NCI-H1694 (cell line): ENCODE results near the gene THSD4.
"Not testable (repeated sequence)": the region's sequence is repeated elsewhere in the genome, so short reads cannot be mapped to it uniquely, and the experiment has no call there.

ENCODE experiments used
- DNase-seq: peaks from one replicate; lab custom pipeline; 2025; lab: John Stamatoyannopoulos, UW

THSD4 gene

GRCh38 chr15:71723344-71723743, 608.1 kb downstream of the THSD4 start:
- DNase-seq = no peak

GRCh38 chr15:71725207-71725955, 610.1 kb downstream of the THSD4 start:
- DNase-seq = not testable (repeated sequence)

DNA sequence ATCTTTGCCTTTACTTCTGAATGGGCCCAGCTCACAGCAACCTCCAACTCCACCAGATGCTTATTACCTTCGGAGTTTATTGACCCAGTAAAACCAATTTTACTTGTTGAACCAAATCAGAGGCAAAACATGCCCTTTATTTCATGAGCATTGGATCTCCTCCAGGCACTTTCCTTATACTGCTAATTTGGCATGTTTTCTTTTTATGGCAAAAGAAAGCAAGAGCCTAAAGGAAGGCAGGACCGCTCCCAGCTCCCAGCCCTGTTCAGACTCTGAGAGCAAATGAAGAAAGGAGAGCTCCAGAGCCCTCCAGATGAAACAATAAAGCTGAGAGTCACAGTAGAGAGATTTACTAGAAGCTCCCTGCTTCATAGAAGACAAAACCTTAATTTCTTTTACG, 613.6 kb downstream of the THSD4 start:
- no peak for DNase-seq

DNA sequence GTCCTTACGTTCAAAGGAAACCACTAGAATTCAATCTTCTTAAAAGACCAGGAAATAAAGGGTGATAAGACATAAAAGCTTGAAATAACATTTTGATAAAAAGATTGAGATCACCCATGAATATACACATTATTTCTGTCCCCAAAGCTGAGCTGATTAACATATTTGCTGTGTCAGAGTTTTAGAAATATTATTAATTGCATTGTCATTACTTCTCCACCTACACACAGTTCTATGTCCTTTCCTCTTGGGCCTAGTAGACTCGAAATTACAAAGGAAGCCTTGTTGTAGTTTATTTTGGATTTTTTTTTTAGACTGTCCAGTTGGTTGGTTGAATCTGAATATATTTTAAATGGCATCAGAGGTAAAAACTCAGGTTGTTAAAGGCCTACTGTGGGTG, 614.0 kb downstream of the THSD4 start:
- DNase-seq = no peak

DNA sequence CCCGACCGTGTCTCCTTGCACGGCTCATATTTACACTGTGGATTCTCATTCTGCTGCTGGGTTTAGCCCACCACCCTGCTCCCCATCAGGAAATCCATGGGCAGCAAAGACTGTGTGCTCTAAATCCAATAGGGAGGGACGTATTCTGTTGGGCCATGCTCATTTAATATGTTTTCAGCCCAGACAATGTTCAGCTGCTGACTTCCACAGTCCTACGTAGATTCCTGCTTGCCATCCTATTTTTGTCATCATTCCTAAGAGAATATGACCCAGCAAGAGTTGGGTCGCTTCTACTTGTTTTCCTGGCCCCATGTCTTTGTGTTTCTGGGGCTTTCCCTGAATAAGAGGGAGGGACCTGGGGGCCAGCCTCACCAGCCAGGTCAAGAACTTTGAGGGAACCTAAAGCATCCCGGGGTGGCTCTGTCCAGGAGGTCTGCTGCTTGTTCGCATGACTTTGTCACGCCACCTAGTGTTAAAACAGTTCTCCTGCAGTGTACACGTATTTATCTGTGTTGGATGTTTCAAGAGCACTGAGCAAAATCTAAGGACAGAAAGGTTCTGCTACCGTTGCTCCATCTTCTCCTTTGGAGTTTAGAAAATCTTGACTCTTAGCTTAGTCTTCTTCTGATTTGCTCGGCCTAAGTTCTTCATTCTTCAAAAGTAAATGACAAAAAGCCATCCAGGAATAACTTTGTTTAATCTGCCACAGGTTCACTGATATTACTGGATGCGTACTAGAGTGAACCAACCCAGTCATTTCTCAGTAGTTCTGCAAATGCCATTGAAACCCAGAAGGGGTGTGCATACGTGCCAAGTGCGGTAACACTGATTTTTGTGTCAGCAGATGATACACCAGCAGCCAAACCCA, 615.2 kb downstream of the THSD4 start:
- DNase-seq = peak; percentile 42

DNA sequence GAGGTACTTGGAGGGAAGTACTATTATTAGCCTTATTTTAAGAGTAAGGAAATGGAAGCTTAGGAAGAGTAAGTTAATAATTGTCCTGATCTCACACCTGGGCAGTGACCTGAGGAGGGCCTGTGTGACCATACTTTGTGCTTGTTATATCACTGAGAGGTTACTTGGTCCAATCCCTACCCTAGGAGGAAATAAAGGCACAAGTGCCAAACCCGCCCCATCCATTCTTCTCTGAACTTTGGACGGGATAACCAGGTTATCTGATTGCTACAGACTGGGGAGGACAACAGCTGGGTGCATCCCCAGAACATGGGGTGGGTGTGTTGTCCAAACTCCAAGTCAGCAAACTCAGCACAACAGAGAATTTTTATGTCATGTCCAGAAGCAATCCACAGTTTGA, 617.4 kb downstream of the THSD4 start:
- no peak for DNase-seq

GRCh38 chr15:71733122-71733521, 617.9 kb downstream of the THSD4 start:
- DNase-seq = no peak

- no peak for DNase-seq
Observed at GRCh38 chr15:71734709-71735384, 619.6 kb downstream of the THSD4 start.

GRCh38 chr15:71735385-71735757, 620.1 kb downstream of the THSD4 start:
- no peak for DNase-seq

DNA sequence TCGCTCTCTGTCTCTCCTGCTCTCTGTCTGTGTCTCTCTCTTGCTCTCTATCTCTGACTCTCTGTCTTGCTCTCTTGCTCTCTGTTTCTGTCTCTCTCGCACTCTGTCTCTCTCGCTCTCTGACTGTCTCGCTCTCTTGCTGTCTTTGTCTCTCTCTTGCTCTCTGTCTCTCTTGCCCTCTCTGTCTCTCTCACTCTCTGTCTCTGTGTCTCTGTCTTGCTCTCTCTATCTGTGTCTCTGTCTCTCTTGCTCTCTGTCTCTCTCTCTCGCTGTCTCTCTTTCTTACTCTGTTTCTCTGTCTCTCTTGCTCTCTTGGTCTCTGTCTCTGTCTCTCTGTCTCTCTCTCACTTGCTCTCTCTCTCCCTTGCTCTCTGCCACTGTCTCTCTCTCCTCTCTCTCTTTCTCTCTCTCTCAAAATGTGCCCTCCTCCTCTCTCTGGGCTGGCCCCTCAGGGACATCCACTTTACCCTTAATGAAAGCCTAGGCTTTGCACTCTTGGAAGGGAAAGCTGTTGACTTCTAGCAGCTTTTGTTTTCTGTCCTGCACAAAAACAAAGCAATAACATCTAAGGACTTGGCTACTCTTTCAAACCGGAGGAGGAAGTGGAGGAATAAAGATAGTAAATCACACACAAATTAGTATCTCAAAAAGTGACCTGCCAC, 621.1 kb downstream of the THSD4 start:
- no peak for DNase-seq

DNA sequence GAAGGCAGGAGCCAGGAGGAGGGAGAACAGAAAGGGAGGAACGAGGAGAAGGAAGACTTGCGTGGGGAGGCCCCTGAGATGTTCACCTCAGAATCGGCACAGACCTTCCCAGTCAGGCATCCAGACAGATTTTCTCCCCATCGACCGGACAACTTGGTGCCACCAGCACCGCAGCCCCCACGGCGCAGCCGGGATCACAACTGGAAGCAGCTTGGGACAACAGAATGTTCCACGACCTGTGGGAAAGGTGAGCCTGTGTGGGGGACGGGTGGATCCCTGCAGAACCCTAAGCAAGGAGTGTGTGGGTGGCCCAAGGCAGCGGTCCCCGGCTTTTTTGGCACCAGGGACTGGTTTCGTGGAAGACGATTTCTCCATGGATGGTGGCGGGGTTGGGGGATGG, 622.5 kb downstream of the THSD4 start:
- no peak for DNase-seq

- DNase-seq = no peak
Observed at GRCh38 chr15:71739355-71739754, 624.1 kb downstream of the THSD4 start.

GRCh38 chr15:71742964-71743363, 627.7 kb downstream of the THSD4 start:
- DNase-seq = no peak

DNA sequence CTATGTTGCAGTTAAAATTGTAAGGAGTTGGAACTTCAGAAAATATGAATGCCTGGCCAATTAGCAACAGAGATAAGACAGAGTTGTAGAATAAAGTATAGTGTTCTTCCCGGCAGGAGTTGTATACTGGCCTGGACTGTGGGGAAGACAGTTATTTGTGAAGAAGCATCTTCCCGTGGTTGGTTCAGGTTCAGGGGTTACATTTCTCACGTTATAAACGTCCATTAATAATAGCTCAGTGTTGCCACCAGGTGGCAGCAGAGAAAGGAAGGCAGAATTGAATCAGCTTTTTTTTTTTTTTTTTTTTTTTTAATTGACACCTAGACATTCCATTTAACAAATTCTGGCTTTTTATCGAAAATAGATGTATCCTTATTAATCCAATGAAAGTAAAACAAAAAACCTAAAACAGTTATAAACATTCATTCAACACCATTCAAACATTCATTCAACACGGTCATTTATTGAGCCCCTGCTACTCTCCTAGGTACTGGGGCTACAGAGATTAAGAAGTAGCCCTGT, 628.7 kb downstream of the THSD4 start:
- DNase-seq = peak; percentile 23

GRCh38 chr15:71746719-71747118, 631.4 kb downstream of the THSD4 start:
- DNase-seq = no peak

DNA sequence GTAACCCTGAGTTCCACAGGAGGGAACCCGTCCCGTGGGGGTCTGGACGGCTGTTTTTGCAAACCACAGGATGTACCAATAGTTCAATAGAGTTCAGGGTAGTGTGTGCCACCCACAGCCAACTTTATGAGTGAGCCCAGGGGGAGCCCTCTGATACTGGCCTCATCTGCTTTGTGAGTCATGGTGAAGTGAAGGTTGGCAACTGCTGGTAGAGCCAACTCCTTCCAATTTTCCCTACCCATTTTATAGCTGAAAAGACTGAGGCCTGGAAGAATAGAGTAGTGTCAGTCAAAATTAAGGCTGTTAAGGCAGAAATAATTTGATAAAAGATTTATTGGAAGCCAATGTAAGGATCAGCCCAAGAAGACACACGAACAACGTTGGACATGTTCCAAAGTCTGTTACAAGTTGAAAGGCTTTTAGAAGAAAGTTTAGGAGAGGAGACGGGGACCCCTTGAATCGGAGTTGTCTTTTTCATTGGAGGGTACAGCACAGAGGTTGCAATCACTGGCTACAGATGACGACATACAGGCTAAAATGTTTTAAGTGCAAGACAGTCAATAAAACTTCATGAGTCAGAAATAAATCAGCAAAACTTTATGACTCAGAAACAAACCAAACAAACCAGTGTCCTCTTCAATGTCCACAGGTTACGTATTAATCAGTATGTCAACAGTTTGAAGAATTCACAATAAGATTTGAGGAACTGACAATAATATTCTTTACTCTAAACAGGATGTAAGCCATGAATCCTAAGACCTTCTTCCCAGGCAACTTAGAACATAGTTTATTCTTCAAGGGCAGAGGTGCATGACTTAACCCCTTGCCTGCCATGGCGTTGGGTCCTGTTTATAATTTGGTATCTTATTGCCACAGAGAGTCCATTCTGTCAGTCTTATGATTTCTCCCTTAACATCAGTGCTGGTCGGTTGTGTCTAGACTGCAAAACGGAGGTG, 632.1 kb downstream of the THSD4 start:
- DNase-seq = no peak

- DNase-seq = no peak
Observed at GRCh38 chr15:71748293-71748718, 633.0 kb downstream of the THSD4 start.

DNA sequence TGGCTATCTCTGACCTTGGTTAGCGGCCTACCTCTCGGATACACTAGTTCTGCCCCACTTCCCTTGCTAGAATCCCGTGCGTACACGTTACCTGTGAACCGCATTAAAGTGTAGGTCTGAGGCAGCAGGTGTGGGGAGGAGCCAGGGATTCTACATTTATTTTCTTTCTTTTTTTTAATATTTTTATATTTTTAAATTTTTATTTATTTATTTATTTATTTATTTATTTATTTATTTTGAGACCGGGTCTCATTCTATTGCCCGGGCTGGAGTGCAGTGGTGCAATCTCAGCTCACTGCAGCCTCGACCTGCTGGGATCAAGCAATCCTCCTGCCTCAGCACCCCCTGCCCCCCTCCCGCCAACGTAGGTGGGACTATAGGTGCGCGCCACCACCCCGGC, 634.2 kb downstream of the THSD4 start:
- no peak for DNase-seq

GRCh38 chr15:71752128-71752527, 636.9 kb downstream of the THSD4 start:
- DNase-seq = no peak

- peak; percentile 41 for DNase-seq
Observed at GRCh38 chr15:71752604-71753289, 637.5 kb downstream of the THSD4 start.
